HepG2 (cell line): ENCODE results near the gene DUSP9. TPM values are rescaled to one million over a fixed set of nuclear protein-coding genes. Genes with fewer than 3 reads are reported as not detected.
A peak's percentile ranks its signal among the peaks of the same experiment; 100 is the strongest.

Experiments used
- ATAC-seq: fragments of 200-7000 bp; cut with Tn5 transposase; 3 replicates; pipeline ENCODE4 v1.9.1; 2020; ENCODE audit warnings: mild to moderate bottlenecking, moderate library complexity
- BruUV-seq: library from RNA; stranded (reverse); fragments of 400-500 nt; replicated peaks from 2 replicates; lab custom pipeline; 2021; lab: Mats Ljungman, UMichigan
- CTCF ChIA-PET: fragments of 300-600 bp; formaldehyde crosslinking; extraction: SDS; loops from one replicate; lab custom pipeline; 2021; ENCODE audit warnings: low total read pairs, inconsistent platforms, low intra/inter-chr PET ratio; lab: Yijun Ruan, JAX
- POLR2A ChIA-PET: fragments of 350-600 bp; sonication (Branson Sonifier 250); formaldehyde crosslinking; loops from one replicate; lab custom pipeline; 2020; ENCODE audit warnings: antibody characterized with exemption, inconsistent platforms; lab: Yijun Ruan, JAX
- DNase-seq: peaks from one replicate; pipeline ENCODE4 v3.0.0-alpha.2; 2015; ENCODE audit warnings: low spot score
- FAIRE-seq: peaks from 3 replicates; lab custom pipeline; 2011; peaks lifted over from hg19 to GRCh38; lab: Jason Lieb, UNC
- H2AFZ ChIP-seq: one replicate; pipeline ENCODE4 v1.6.1; 2011; ENCODE audit warnings: low read length, inconsistent platforms
- H3K27ac ChIP-seq: fragments of 300-600 bp; 3 replicates; pipeline ENCODE4 v1.8.0; 2011; ENCODE audit warnings: mixed run types, mild to moderate bottlenecking, mixed read lengths, low read length, inconsistent platforms; ENCODE audit not compliant: insufficient read depth; ENCODE audit errors: extremely low read length
- H3K27me3 ChIP-seq, 2 experiments: fragments of 200-600 bp in 1 of 2; 2 replicates in 1 of 2; 3 replicates in 1 of 2; pipeline versions ENCODE4 v1.6.0 to v1.8.0; 2011; ENCODE audit warnings: low read length in 2 of 2, mild to moderate bottlenecking in 2 of 2, moderate library complexity in 2 of 2, inconsistent platforms in 1 of 2; ENCODE audit not compliant: insufficient read depth in 2 of 2, control insufficient read depth in 1 of 2
- H3K36me3 ChIP-seq, 2 experiments: fragments of 200-600 bp in 1 of 2; replicated peaks in 1 of 2; 2 replicates in 1 of 2; 3 replicates in 1 of 2; pipeline versions ENCODE4 v1.5.1 to v1.8.0; 2011; ENCODE audit warnings: low read length in 2 of 2, inconsistent platforms in 1 of 2; ENCODE audit not compliant: insufficient read depth in 2 of 2, control insufficient read depth in 1 of 2
- H3K4me1 ChIP-seq: 2 replicates; pipeline ENCODE4 v1.5.1; 2012; ENCODE audit warnings: low read length, inconsistent platforms; ENCODE audit not compliant: insufficient read depth
- H3K4me2 ChIP-seq: 2 replicates; pipeline ENCODE4 v1.6.0; 2011; ENCODE audit warnings: low read depth, low read length, inconsistent platforms
- H3K4me3 ChIP-seq, 3 experiments: fragments of 200-600 bp in 1 of 3; sonication (generic), shearing (Covaris generic) in 1 of 3; replicated peaks in 1 of 3; 2 replicates each; pipeline ENCODE4 v1.5.1; 2011 to 2016; ENCODE audit warnings: low read length in 3 of 3, inconsistent platforms in 2 of 3, low read depth in 2 of 3, mild to moderate bottlenecking in 2 of 3, control low read depth in 1 of 3, mixed read lengths in 1 of 3; ENCODE audit not compliant: insufficient read depth in 1 of 3
- H3K79me2 ChIP-seq: one replicate; pipeline ENCODE4 v1.6.1; 2011; ENCODE audit warnings: low read length, inconsistent platforms; ENCODE audit not compliant: insufficient read depth
- H3K9ac ChIP-seq: 2 replicates; pipeline ENCODE4 v1.6.0; 2011; ENCODE audit warnings: mild to moderate bottlenecking, low read depth, low read length, inconsistent platforms; ENCODE audit not compliant: insufficient read depth
- H3K9me3 ChIP-seq: 2 replicates; pipeline ENCODE4 v1.5.1; 2012; ENCODE audit warnings: mild to moderate bottlenecking, low read length
- H4K20me1 ChIP-seq: 2 replicates; pipeline ENCODE4 v1.6.0; 2011; ENCODE audit warnings: inconsistent platforms, mild to moderate bottlenecking, low read length, moderate library complexity; ENCODE audit not compliant: insufficient read depth
- ATF3 ChIP-seq: sonication (generic); formaldehyde crosslinking; IDR thresholded peaks from 2 replicates; pipeline ENCODE4 v1.4.0; 2020; ENCODE audit warnings: missing genetic modification reagents
- CBFB ChIP-seq: sonication (generic); formaldehyde crosslinking; IDR thresholded peaks from 2 replicates; pipeline ENCODE4 v1.4.0; 2020; ENCODE audit warnings: missing genetic modification reagents
- CENPT ChIP-seq: sonication (generic); formaldehyde crosslinking; IDR thresholded peaks from 2 replicates; pipeline ENCODE4 v1.8.0; 2022; ENCODE audit warnings: low read depth, mild to moderate bottlenecking, moderate library complexity, missing genetic modification reagents
- CREB3 ChIP-seq: sonication (generic); formaldehyde crosslinking; IDR thresholded peaks from 2 replicates; pipeline ENCODE4 v1.5.0; 2020; ENCODE audit warnings: missing genetic modification reagents
- CTCF ChIP-seq: sonication (generic); formaldehyde crosslinking; IDR thresholded peaks from 2 replicates; pipeline ENCODE4 v1.5.0; 2020; ENCODE audit warnings: mild to moderate bottlenecking, missing genetic modification reagents, moderate library complexity
- ELF4 ChIP-seq: sonication (generic); formaldehyde crosslinking; IDR thresholded peaks from 2 replicates; pipeline ENCODE4 v1.5.0; 2020; ENCODE audit warnings: missing genetic modification reagents, mild to moderate bottlenecking, moderate library complexity, borderline replicate concordance
- HES4 ChIP-seq: sonication (generic); formaldehyde crosslinking; IDR thresholded peaks from 2 replicates; pipeline ENCODE4 v1.9.0; 2021; ENCODE audit warnings: mild to moderate bottlenecking, missing genetic modification reagents, borderline replicate concordance
- IKZF1 ChIP-seq: fragments of 450-650 bp; IDR thresholded peaks from 2 replicates; pipeline ENCODE4 v1.7.1; 2016
- KLF11 ChIP-seq: IDR thresholded peaks from 2 replicates; pipeline ENCODE4 v1.6.1; 2016; ENCODE audit warnings: missing compliant biosample characterization
- NAIF1 ChIP-seq: sonication (generic); formaldehyde crosslinking; IDR thresholded peaks from 2 replicates; pipeline ENCODE4 v1.5.0; 2020; ENCODE audit warnings: mild to moderate bottlenecking, missing genetic modification reagents, borderline replicate concordance
- SAFB2 ChIP-seq: sonication (generic); formaldehyde crosslinking; IDR thresholded peaks from 2 replicates; pipeline ENCODE4 v1.5.1; 2020; ENCODE audit warnings: missing genetic modification reagents, low read depth, mild to moderate bottlenecking, borderline replicate concordance
- SMARCC2 ChIP-seq: fragments of 450-650 bp; IDR thresholded peaks from 2 replicates; pipeline ENCODE4 v1.6.1; 2017; ENCODE audit warnings: antibody characterized with exemption, mild to moderate bottlenecking
- ZNF180 ChIP-seq: sonication (generic); formaldehyde crosslinking; IDR thresholded peaks from 2 replicates; pipeline ENCODE4 v1.4.0; 2020; ENCODE audit warnings: low read depth, missing genetic modification reagents, borderline replicate concordance
- ZNF576 ChIP-seq: sonication (generic); formaldehyde crosslinking; IDR thresholded peaks from 2 replicates; pipeline ENCODE4 v1.4.0; 2020; ENCODE audit warnings: mild to moderate bottlenecking, missing genetic modification reagents
- ZNF605 ChIP-seq: sonication (generic); formaldehyde crosslinking; IDR thresholded peaks from 2 replicates; pipeline ENCODE4 v1.8.0; 2022; ENCODE audit warnings: mild to moderate bottlenecking, missing genetic modification reagents
- ZNF614 ChIP-seq: IDR thresholded peaks from 2 replicates; pipeline ENCODE4 v1.6.1; 2018; ENCODE audit warnings: missing biosample characterization, missing genetic modification reagents, inconsistent platforms, borderline replicate concordance
- ZNF800 ChIP-seq: sonication (generic); formaldehyde crosslinking; IDR thresholded peaks from 2 replicates; pipeline ENCODE4 v1.4.0; 2020; ENCODE audit warnings: missing genetic modification reagents
- WGBS: methylation state at CpG from one replicate; pipeline ENCODE4 v1.1.6; 2017; ENCODE audit warnings: low lambda C conversion rate; 5-methylcytosine and 5-hydroxymethylcytosine counted together
- in situ Hi-C: cut with HindIII; loops from 2 replicates; pipeline ENCODE4 v1.10.0; 2017; ENCODE audit warnings: low pct_unique_long_range_greater_than_20kb; ENCODE audit not compliant: extremely low pct_ligation_motif_present
- intact Hi-C: fragments of 100-400 bp; cut with micrococcal nuclease; formaldehyde crosslinking; loops from one replicate; pipeline ENCODE4 v1.10.0; 2022; ENCODE audit not compliant: unreplicated experiment
- polyA plus RNA-seq, 8 experiments: library from polyadenylated mRNA; depleted of rRNA in 3 of 8; stranded (reverse) in 7 of 8; unstranded in 1 of 8; fragments of >200 nt; fragmentation: Illumina TruSeq in 4 of 8; extraction: Trizol in 4 of 8; gene quantifications; 2 replicates each; pipeline versions ENCODE4 v1.2.1 to v1.2.3, GENCODE V29; 2011 to 2016; ENCODE audit warnings: low read depth in 4 of 8, missing spikeins in 1 of 8, mixed read lengths in 1 of 8; ENCODE audit not compliant: insufficient read depth in 1 of 8
- total RNA-seq, 5 experiments: library from RNA; depleted of rRNA; stranded (reverse); fragments of >200 nt; fragmentation: Illumina TruSeq; extraction: Trizol; gene quantifications; 2 replicates each; pipeline ENCODE4 v1.2.3, GENCODE V29; 2016; ENCODE audit warnings: low read depth in 1 of 5

Gene DUSP9
- total and polyA plus RNA-seq, 2 of the 13 experiments (the other 11 are each of a cell fraction or from before 2014, with no cell fraction given): 235 to 435 TPM

- intact Hi-C loops: loop anchor here (2.0 kb wide), 1 partner anchor 21 kb away; no protein-coding TSS in a partner anchor
- Histone ChIP-seq H3K79me2 (peaks cover 48% of the 10 kb centered on the region), H3K27ac (peak overlapping the region; percentile 72), H3K9ac (peak overlapping the region; percentile 68), H3K4me2 (peak overlapping the region; percentile 72), H3K4me3 (peak overlapping the region; percentile 65 to 87 (median 75); a peak in 5 of 6 replicates), H2AFZ (no peak overlapping the region), H4K20me1 (peaks cover 4% of the 10 kb centered on the region; the same call in 1 of the 2 replicates), H3K27me3 (no peaks in the 10 kb centered on the region; a peak in 1 of 5 replicates), H3K9me3 (no peaks in the 10 kb centered on the region), H3K36me3 (no peaks in the 10 kb centered on the region; a peak in 1 of 5 replicates), H3K4me1 (peaks cover 51% of the 10 kb centered on the region)
- ChIA-PET CTCF (interaction anchor here (3.0 kb wide), 1 partner anchor 33 kb away, joined by 10 read pairs; no protein-coding TSS in a partner anchor), POLR2A (interaction anchor here (8.0 to 15.1 kb wide), 3 partner anchors 7 to 32 kb away, joined by 70 to 596 read pairs (median 96); no protein-coding TSS in a partner anchor)
- 2% methylated on average over 14 of the region's 84 CpGs for WGBS
- no TSS peak for BruUV-seq
- in situ Hi-C loops: no loop called here
- FAIRE-seq (no peak), DNase-seq (no peak), ATAC-seq (no peak)
- TF ChIP-seq IKZF1 (no peak), HES4 (CRISPR knock-in tag) (0 out of 2 replicates have a peak, but pooled peaks have one; percentile 21), KLF11 (CRISPR knock-in tag) (no peak), CBFB (CRISPR knock-in tag) (no peak), ATF3 (CRISPR knock-in tag) (no peak), SMARCC2 (no peak), ZNF180 (CRISPR knock-in tag) (no peak), ZNF614 (CRISPR knock-in tag) (no peak), ZNF576 (CRISPR knock-in tag) (no peak), SAFB2 (CRISPR knock-in tag) (no peak), CTCF (CRISPR knock-in tag) (peak; percentile 28; the same call in 1 of the 2 replicates), ELF4 (no peak), CREB3 (CRISPR knock-in tag) (no peak), ZNF800 (CRISPR knock-in tag) (no peak), NAIF1 (CRISPR knock-in tag) (no peak), ZNF605 (CRISPR knock-in tag) (no peak), CENPT (CRISPR knock-in tag) (no peak)
These were observed 3.3 kb upstream of the DUSP9 start for GRCh38 chrX:153643431-153644351.
